Liver (tissue), 3 donors: Measurements from ENCODE around the gene DRG2.

Experiments used
- GABPA ChIP-seq, 2 donors: IDR thresholded peaks in 1 of 2; conservative IDR thresholded peaks in 1 of 2; 2 replicates each; pipeline ENCODE4 v1.6.1; 2016; ENCODE audit warnings: antibody characterized with exemption in 2 of 2, mild to moderate bottlenecking in 1 of 2, moderate library complexity in 1 of 2
- TF ChIP-seq, protein P1 (sequence below): IDR thresholded peaks from 2 replicates; pipeline ENCODE4 v1.6.1; 2016; ENCODE audit warnings: antibody characterized with exemption
- TF ChIP-seq, protein P2 (sequence below): fragments of 150-350 bp; IDR thresholded peaks from 2 replicates; pipeline ENCODE4 v1.5.1; 2017; ENCODE audit warnings: improper control_type of control experiment, low read depth, low read length; ENCODE audit not compliant: missing input control
- donor health status: healthy.
- donor health status: healthy.

DNA sequence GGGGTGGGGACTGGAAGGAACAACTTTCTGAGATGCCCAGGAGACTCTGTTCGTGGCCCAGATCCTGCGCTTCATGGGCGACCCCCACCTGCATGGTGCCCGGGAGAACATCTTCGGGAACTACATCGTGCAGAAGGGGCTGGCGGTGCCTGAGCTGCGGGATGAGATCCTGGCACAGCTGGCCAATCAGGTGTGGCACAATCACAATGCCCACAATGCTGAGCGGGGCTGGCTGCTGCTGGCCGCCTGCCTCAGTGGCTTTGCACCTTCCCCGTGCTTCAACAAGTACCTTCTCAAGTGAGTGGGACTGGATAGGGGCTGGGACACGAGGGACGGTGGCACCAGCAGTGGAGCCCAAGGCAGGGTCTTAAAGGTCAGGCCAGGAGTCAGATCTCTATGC is 58.1 kb downstream of the DRG2 start:
- no peak for TF ChIP-seq GABPA (IDR thresholded peaks at IDR 0.05 in 1 of 2, conservative IDR thresholded peaks at IDR 0.05 in 1 of 2)
- TF ChIP-seq, protein P1, sequence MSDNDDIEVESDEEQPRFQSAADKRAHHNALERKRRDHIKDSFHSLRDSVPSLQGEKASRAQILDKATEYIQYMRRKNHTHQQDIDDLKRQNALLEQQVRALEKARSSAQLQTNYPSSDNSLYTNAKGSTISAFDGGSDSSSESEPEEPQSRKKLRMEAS, result no peak
- TF ChIP-seq, protein P2, sequence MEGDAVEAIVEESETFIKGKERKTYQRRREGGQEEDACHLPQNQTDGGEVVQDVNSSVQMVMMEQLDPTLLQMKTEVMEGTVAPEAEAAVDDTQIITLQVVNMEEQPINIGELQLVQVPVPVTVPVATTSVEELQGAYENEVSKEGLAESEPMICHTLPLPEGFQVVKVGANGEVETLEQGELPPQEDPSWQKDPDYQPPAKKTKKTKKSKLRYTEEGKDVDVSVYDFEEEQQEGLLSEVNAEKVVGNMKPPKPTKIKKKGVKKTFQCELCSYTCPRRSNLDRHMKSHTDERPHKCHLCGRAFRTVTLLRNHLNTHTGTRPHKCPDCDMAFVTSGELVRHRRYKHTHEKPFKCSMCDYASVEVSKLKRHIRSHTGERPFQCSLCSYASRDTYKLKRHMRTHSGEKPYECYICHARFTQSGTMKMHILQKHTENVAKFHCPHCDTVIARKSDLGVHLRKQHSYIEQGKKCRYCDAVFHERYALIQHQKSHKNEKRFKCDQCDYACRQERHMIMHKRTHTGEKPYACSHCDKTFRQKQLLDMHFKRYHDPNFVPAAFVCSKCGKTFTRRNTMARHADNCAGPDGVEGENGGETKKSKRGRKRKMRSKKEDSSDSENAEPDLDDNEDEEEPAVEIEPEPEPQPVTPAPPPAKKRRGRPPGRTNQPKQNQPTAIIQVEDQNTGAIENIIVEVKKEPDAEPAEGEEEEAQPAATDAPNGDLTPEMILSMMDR, result no peak
